Fibroblast of lung (primary cell): ENCODE results near the gene AKAP6. TPM values are rescaled to one million over a fixed set of nuclear protein-coding genes. Genes with fewer than 3 reads are reported as not detected.

Experiments
- DNase-seq, 2 donors: peaks; one replicate each; pipeline versions ENCODE4 v3.0.0 to v3.0.0-alpha.2; 2010; ENCODE audit warnings: low read depth in 2 of 2
- H2AFZ ChIP-seq: 2 replicates; pipeline ENCODE4 v1.5.1; 2012; ENCODE audit warnings: low read length, control low read depth, inconsistent platforms
- H3K27ac ChIP-seq: 2 replicates; pipeline ENCODE4 v1.5.1; 2011; ENCODE audit warnings: low read length, control low read depth; ENCODE audit not compliant: insufficient read depth
- H3K27me3 ChIP-seq: 2 replicates; pipeline ENCODE4 v1.5.1; 2011; ENCODE audit warnings: mild to moderate bottlenecking, low read length; ENCODE audit not compliant: control insufficient read depth, insufficient read depth
- H3K36me3 ChIP-seq: 2 replicates; pipeline ENCODE4 v1.5.1; 2011; ENCODE audit warnings: low read length; ENCODE audit not compliant: control insufficient read depth, insufficient read depth
- H3K4me1 ChIP-seq: 2 replicates; pipeline ENCODE4 v1.5.1; 2011; ENCODE audit warnings: low read length; ENCODE audit not compliant: control insufficient read depth, insufficient read depth; ENCODE audit errors: extremely low read depth
- H3K4me2 ChIP-seq: 2 replicates; pipeline ENCODE4 v1.5.1; 2011; ENCODE audit warnings: low read length, control low read depth; ENCODE audit not compliant: insufficient read depth; ENCODE audit errors: extremely low read depth
- H3K4me3 ChIP-seq, 4 experiments: fragments of 200-600 bp in 1 of 4; sonication (generic) in 1 of 4; replicated peaks in 1 of 4; 2 replicates each; pipeline ENCODE4 v1.5.1; 2011 to 2016; ENCODE audit warnings: low read length in 4 of 4, low read depth in 3 of 4, mild to moderate bottlenecking in 3 of 4, control low read depth in 2 of 4, inconsistent platforms in 1 of 4, mixed read lengths in 1 of 4; ENCODE audit not compliant: insufficient read depth in 1 of 4; ENCODE audit errors: control extremely low read depth in 1 of 4
- H3K79me2 ChIP-seq: 2 replicates; pipeline ENCODE4 v1.5.1; 2012; ENCODE audit warnings: mild to moderate bottlenecking, low read length, inconsistent platforms; ENCODE audit not compliant: control insufficient read depth, insufficient read depth
- H3K9ac ChIP-seq: 2 replicates; pipeline ENCODE4 v1.5.1; 2011; ENCODE audit warnings: mild to moderate bottlenecking, low read length, control low read depth; ENCODE audit not compliant: insufficient read depth
- H3K9me3 ChIP-seq: 2 replicates; pipeline ENCODE4 v1.5.1; 2012; ENCODE audit warnings: low read depth, low read length; ENCODE audit not compliant: control insufficient read depth, insufficient read depth
- H4K20me1 ChIP-seq: 2 replicates; pipeline ENCODE4 v1.5.1; 2011; ENCODE audit warnings: low read length; ENCODE audit not compliant: control insufficient read depth, insufficient read depth; ENCODE audit errors: extremely low read depth
- EZH2 ChIP-seq: IDR thresholded peaks from 2 replicates; pipeline ENCODE4 v1.5.1; 2012; ENCODE audit warnings: low read length, control low read depth, mild to moderate bottlenecking; ENCODE audit errors: missing control alignments
- polyA plus RNA-seq, 2 donors: library from polyadenylated mRNA; depleted of rRNA in 1 of 2; stranded (reverse) in 1 of 2; unstranded in 1 of 2; fragments of >200 nt; gene quantifications; 2 replicates each; pipeline ENCODE4 v1.2.1, GENCODE V29; 2011 to 2012; ENCODE audit warnings: missing spikeins in 1 of 2
- total RNA-seq: library from RNA; depleted of rRNA; stranded (reverse); fragments of >200 nt; gene quantifications from 2 replicates; pipeline ENCODE4 v1.2.1, GENCODE V29; 2014
- TF ChIP-seq, protein P1 (sequence below), 2 donors: IDR thresholded peaks in 1 of 2; conservative IDR thresholded peaks in 1 of 2; 1 replicate in 1 of 2; 2 replicates in 1 of 2; pipeline ENCODE4 v1.5.1; 2011 to 2012; ENCODE audit warnings: low read length in 2 of 2, control low read depth in 1 of 2, inconsistent platforms in 1 of 2, low read depth in 1 of 2, mild to moderate bottlenecking in 1 of 2

Gene AKAP6
- total and polyA plus RNA-seq, 2 donors (not counting 1 experiment from before 2014, with no cell fraction given): 3.3 to 10.9 TPM

DNA sequence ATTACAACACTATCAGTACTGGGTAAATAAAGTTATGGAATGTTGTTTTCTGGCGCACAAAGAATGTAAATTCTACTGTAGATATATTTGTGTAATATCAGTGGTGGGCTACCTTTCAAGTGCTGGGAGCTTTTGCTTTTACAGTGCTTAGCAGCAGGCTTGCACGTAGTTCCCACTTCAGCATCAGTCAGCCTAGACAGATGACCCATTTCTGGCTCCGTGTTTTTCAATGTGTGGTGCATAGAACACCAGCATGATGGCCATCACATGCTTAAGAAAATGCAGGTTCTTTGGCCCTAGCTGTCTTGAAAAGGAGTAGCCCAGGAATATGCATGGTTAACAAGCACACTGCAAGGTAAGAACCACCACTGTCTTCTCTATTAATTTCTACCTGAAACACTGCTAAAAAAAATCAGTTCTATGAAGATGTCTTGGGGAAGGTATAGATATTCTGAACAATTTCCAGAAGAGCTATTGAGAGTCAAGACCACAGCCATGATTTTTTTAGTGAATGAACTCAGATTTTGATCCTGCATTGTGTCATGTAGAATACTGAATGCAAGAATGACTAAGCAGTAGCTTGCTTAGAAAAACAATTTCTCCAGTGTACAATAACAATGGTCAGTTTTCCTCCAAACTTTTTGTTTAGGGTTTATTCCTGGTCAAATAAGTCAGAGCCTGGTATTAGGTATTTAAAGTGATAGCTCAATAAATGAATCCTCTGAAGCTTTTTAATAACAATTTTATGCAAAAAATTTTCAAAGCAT, 195.7 kb downstream of the AKAP6 start:
- Histone ChIP-seq H3K36me3 (no peaks in the 10 kb centered on the region), H3K4me1 (no peaks in the 10 kb centered on the region), H3K9ac (no peak overlapping the region), H4K20me1 (no peaks in the 10 kb centered on the region), H3K27me3 (no peaks in the 10 kb centered on the region), H3K4me3 (no peak overlapping the region), H3K9me3 (no peaks in the 10 kb centered on the region), H3K4me2 (no peak overlapping the region), H3K27ac (no peak overlapping the region), H2AFZ (no peak overlapping the region), H3K79me2 (no peaks in the 10 kb centered on the region)
- TF ChIP-seq, protein P1, sequence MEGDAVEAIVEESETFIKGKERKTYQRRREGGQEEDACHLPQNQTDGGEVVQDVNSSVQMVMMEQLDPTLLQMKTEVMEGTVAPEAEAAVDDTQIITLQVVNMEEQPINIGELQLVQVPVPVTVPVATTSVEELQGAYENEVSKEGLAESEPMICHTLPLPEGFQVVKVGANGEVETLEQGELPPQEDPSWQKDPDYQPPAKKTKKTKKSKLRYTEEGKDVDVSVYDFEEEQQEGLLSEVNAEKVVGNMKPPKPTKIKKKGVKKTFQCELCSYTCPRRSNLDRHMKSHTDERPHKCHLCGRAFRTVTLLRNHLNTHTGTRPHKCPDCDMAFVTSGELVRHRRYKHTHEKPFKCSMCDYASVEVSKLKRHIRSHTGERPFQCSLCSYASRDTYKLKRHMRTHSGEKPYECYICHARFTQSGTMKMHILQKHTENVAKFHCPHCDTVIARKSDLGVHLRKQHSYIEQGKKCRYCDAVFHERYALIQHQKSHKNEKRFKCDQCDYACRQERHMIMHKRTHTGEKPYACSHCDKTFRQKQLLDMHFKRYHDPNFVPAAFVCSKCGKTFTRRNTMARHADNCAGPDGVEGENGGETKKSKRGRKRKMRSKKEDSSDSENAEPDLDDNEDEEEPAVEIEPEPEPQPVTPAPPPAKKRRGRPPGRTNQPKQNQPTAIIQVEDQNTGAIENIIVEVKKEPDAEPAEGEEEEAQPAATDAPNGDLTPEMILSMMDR (conservative IDR thresholded peaks at IDR 0.05 in 1 of 2, IDR thresholded peaks at IDR 0.05 in 1 of 2; ENCODE audit: low read depth in 1 of 2, low read length in 2 of 2): no peak
- TF ChIP-seq EZH2: no peak
- DNase-seq: peak; percentile 16 to 25

DNA sequence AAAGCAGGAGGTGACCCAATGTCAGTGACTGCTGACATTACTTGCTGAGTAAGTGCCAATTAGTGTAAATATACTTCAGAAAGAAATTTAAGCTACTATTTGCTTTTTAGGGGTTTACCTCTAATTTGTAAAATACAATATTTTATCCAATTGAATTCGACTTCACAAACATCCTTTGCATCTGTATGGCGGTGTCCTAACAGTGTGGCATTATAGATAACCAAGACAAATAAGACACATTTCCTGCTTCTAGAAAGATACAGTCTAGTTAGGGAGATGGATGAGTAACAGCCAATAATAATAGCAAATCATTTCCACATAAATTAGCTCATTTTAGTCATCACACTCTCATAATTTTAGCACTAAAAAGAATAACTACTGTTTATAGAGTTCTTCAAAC, 196.5 kb downstream of the AKAP6 start:
- H3K9me3 ChIP-seq: no peaks in the 10 kb centered on the region
- no peaks in the 10 kb centered on the region for H3K79me2 ChIP-seq
- no peak overlapping the region for H2AFZ ChIP-seq
- no peak overlapping the region for H3K9ac ChIP-seq
- H3K4me3 ChIP-seq: no peak overlapping the region
- H3K36me3 ChIP-seq: no peaks in the 10 kb centered on the region
- no peak overlapping the region for H3K4me2 ChIP-seq
- no peak for TF ChIP-seq EZH2
- TF ChIP-seq, protein P1 (conservative IDR thresholded peaks at IDR 0.05 in 1 of 2, IDR thresholded peaks at IDR 0.05 in 1 of 2; ENCODE audit: low read depth in 1 of 2, low read length in 2 of 2): no peak
- H3K27me3 ChIP-seq: no peaks in the 10 kb centered on the region
- DNase-seq: no peak
- H3K27ac ChIP-seq: no peak overlapping the region
- H3K4me1 ChIP-seq: no peaks in the 10 kb centered on the region
- H4K20me1 ChIP-seq: no peaks in the 10 kb centered on the region

DNA sequence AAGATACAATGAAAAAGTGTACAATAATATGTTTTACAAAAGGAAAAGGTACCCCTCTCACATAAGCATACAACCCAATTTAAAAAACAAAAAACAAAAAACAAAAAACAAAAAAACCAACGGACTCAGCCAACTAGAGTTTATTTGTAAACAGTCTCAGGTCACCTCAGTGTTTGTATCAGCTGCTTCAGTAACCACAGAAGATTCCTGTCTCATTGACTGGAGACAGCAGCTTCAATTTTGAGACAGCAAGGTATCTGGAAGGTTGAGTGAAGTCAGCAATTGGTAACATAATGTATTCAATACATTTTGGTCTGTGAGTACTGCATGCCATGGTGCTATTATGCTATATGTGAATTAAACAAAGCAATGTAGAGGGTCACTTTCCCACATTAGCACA, 201.7 kb downstream of the AKAP6 start:
- no peak overlapping the region for H3K4me3 ChIP-seq
- H3K27me3 ChIP-seq: no peaks in the 10 kb centered on the region
- no peak overlapping the region for H3K27ac ChIP-seq
- H3K4me1 ChIP-seq: no peaks in the 10 kb centered on the region
- H3K36me3 ChIP-seq: no peaks in the 10 kb centered on the region
- TF ChIP-seq EZH2: no peak
- TF ChIP-seq, protein P1 (conservative IDR thresholded peaks at IDR 0.05 in 1 of 2, IDR thresholded peaks at IDR 0.05 in 1 of 2; ENCODE audit: low read depth in 1 of 2, low read length in 2 of 2): no peak
- H3K9ac ChIP-seq: no peak overlapping the region
- no peaks in the 10 kb centered on the region for H3K9me3 ChIP-seq
- no peaks in the 10 kb centered on the region for H3K79me2 ChIP-seq
- no peak for DNase-seq
- no peaks in the 10 kb centered on the region for H4K20me1 ChIP-seq
- no peak overlapping the region for H3K4me2 ChIP-seq
- no peak overlapping the region for H2AFZ ChIP-seq
